HG03571 (cell line): ENCODE data around the gene STAT1.

Experiments used
- ATAC-seq: cut with Tn5 transposase; IDR thresholded peaks from one replicate; pipeline ENCODE4 v1.9.1; 2021; ENCODE audit not compliant: unreplicated experiment

STAT1 gene

DNA sequence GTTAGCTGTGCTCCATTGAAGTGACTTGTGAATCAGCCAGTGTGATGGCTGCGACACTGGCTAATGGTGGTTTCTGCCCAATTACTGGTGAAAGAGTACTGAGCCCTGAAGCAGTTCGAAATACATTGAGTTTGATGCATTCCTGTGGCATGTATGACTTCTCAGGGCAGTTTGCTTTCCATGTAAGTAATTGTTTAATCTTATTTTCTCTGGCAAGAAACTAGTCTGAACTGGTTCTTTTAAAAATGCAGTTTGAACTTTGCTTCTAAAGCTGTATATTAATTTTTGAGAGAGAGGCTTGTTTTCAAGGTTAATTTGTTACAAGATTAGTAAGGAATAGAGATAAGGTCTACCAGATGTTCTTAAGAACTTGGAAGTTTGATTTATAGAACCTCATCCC lies 86.7 kb downstream of the STAT1 start:
- ATAC-seq = no peak

DNA sequence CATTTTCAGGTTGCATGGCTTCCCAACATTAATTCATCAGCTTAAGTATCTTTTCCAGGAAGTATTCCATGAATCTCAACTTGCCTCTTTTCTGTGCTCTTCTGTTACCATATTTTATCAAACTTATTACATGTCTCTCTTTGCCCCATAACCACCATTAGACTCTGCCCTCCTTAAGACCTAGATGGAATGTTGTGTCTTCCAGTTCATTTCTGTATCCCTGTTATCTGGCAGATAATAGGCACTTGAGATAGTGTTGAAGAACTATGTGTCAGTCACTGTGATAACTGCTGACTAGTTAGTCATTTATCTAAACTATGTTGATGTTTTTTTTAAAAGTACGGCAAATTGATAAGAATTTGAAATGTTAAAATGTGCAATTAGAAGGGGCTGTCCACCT lies 91.6 kb downstream of the STAT1 start:
- no peak for ATAC-seq

DNA sequence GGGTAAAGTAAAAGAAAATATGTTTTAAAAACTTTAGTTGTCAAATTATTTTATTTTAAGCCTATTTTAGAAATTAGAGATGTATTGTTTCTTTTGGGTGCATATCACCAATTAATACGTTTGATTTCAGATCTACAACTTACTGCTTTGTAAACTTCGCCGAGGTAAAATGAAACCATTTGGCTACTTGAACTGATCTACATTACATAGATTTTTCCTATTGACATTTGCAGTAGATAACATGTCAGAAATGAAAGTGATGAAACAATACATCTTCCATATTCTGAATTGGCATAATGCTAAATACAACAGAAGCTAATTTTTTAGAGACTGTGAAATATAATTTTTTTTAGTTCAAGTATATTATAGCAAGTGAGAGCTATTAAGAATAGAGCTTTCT lies 93.9 kb downstream of the STAT1 start:
- no peak for ATAC-seq
